Endometrium (tissue), 2 donors: ENCODE measurements around the gene KRT34.
"Not testable (repeated sequence)": the region's sequence is repeated elsewhere in the genome, so short reads cannot be mapped to it uniquely, and the experiment has no call there.

Experiments used
- FAIRE-seq: peaks from 2 replicates; lab custom pipeline; 2012; peaks lifted over from hg19 to GRCh38; lab: Jason Lieb, UNC
- donor health status: control.
- donor health status: control.

KRT34 gene

GRCh38 chr17:41381943-41382342 lies at the start of gene KRT34:
TSS of gene KRT34 (minus strand) at chr17:41382306. CDS start at chr17:41382246, 60 bp downstream.
- not testable (repeated sequence) for FAIRE-seq

- not testable (repeated sequence) for FAIRE-seq
These were observed 48.3 kb upstream of the KRT34 start for GRCh38 chr17:41430376-41430775.

- FAIRE-seq: no peak
These were observed 47.6 kb upstream of the KRT34 start for GRCh38 chr17:41429667-41430066.

DNA sequence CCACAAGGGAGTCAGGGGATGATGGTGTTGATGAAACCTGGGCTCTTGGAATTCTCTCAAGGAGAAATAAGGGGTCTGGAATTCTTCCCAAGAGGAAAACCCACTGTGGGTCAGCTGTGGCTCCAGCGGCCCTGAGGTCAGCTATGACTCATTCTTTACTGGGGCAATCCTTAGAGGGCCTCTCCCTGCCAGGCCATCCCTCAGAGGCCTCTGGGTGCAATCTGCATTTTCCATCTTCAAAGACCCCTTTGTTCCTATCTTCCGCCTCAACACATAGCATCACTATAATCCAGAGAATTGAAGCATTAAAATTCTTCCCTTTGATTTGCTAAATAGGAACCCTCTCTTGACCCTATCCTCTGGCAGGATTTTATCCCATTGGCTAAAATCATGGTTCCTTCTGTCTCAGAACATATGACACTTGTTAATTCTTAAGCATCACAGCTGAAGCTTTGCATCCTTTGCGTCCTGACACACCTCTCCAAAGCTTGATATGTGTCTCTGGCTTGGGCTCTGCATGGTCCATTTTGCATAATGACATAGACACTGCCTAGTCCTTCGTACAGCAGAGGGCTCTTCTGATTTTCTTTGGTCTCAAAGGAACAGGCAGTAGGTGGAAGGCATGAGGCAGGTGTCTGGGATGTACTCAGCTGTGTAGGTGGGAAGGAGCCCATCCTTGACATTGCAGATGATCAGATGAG lies 46.6 kb upstream of the KRT34 start:
- FAIRE-seq: no peak

- no peak for FAIRE-seq
These were observed 42.1 kb upstream of the KRT34 start, which contains the start of gene KRT37 for GRCh38 chr17:41424111-41424635. TSS of gene KRT37 (minus strand) at chr17:41424585. CDS start at chr17:41424523, 62 bp downstream.

DNA sequence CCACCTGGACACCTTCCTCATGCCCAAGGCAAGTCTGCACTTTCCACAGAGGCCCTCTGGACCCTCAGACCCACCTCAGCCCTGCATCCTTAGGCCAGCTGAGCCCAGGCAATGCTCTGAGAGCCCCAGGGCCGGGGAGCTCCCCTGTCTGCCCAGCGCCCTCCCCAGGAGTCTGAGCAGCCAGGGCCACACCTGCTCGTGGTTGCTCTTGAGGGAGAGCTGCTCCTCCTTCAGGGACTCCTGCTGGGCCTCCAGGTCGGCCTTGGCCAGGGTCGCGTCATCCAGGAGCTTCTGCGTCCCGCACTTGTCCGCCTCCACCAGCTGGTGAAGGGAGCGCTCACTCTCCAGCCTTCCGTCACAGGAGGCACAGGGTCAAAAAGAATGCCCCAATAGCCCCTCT lies 40.5 kb upstream of the KRT34 start:
- FAIRE-seq: not testable (repeated sequence)

- peak; percentile 46 for FAIRE-seq
These were observed 39.5 kb upstream of the KRT34 start for GRCh38 chr17:41421617-41422016.

- no peak for FAIRE-seq
These were observed 39.0 kb upstream of the KRT34 start for GRCh38 chr17:41421116-41421515.

DNA sequence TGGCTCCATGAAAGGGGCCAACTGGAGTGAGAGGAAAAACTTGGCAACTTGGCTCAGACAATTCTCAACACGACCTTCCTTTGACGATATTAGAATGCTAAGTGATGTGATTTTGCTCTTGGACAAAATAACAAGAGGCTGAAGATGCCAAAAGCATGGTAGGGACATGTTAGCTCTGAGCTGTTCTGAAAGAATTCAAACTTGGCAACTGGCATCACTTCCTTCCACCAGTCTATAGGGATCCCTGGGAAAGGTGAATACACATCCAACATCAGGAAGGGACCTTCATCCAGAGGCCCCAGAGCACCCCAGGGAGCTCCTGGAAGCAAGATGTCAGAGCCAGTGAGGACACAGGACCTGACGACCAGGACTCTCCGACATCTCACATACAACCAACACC lies 38.0 kb upstream of the KRT34 start:
- FAIRE-seq: no peak

- no peak for FAIRE-seq
These were observed 37.6 kb upstream of the KRT34 start for GRCh38 chr17:41419716-41420115.

GRCh38 chr17:41418116-41418860 lies 36.2 kb upstream of the KRT34 start:
- FAIRE-seq: no peak

- peak; percentile 86 for FAIRE-seq
These were observed 35.5 kb upstream of the KRT34 start for GRCh38 chr17:41417576-41418015.

DNA sequence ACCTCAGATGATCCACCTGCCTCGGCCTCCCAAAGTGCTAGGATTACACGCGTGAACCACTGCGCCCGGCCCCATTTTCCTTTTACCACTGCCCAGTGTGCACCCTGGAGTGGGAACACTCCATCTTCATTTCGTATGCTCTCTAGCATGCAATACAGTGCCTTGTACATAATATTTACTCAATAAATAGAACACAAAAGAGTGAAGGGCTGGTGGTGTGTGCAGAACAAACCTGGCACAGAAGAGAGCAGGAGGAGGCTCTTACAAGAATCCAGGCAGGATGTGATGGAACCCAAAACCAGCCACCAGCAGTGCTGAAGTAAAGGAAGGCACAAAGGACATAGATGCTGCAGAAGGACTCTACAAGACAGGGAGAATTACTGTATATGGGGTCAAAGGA lies 35.0 kb upstream of the KRT34 start:
- FAIRE-seq: no peak

- peak; percentile 64 for FAIRE-seq
These were observed 34.4 kb upstream of the KRT34 start for GRCh38 chr17:41416479-41416878.

GRCh38 chr17:41415833-41416335 lies 33.8 kb upstream of the KRT34 start:
- FAIRE-seq: peak; percentile 99

DNA sequence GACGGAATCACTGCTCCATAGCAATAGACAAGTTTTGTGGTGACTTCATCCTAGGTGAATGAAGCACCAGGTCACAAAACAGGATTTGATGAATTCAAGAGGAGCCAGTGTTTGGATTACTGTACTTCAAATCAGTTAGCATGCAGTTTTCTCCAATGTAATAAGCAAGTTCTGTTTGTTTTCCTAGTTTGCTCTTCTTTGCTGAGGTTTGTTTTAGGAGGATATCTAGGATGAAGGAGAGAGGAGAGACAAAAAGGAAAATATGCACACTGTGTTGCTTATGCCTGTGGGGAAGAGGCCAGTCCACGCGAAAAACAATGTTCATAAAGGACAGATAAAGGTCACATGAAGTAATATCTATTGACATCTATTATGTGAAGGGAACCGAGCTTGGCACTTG lies 33.3 kb upstream of the KRT34 start:
- FAIRE-seq: no peak

DNA sequence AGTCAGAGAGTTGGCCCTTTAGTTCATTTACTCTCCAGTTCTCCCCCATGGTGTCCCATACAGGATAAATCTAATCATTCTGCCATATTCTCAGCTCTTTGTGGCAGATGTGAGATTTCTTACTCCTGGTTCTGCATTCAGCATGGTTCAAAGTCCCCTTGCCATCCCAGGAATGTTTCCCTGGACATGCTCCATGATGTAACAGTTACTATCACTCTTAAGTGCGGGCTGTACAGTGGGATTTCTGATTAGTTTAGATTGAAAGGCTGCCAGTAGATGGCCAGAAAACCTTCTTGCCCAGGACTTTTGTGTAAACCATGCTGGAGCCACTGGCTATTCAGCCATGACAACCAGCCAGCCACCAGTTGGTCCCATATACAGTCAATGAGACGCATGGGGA lies 31.9 kb upstream of the KRT34 start:
- no peak for FAIRE-seq

GRCh38 chr17:41413353-41413957 lies 31.3 kb upstream of the KRT34 start:
- no peak for FAIRE-seq

- no peak for FAIRE-seq
These were observed 29.1 kb upstream of the KRT34 start for GRCh38 chr17:41411072-41411840.

- no peak for FAIRE-seq
These were observed 25.1 kb upstream of the KRT34 start for GRCh38 chr17:41407226-41407625.

DNA sequence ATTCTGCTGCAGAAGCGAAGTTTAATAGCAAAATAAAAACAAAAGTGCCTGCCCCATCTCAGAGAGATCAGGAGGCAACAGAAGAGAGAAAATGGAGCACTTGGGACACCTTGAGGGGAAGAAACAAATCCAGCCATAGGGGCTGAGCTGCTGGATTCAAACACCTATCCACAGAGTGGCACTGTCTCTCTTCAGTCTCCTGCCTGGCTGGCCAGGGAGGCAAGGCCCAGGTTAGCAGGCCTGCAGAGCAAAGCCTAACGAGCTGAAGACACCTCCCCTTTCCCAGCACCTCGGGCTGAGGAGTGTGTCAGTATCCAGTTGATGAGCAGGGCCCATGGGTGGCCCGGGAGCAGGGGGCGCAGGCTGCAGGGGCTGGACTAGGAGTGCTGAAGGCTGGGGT lies 24.1 kb upstream of the KRT34 start:
- FAIRE-seq: no peak
